HCT116 (cell line): ENCODE data around the gene TMEM120A.
A peak's percentile ranks its signal among the peaks of the same experiment; 100 is the strongest.
"Not testable (repeated sequence)": the region's sequence is repeated elsewhere in the genome, so short reads cannot be mapped to it uniquely, and the experiment has no call there.

Source experiments
- CEBPB ChIP-seq: IDR thresholded peaks from 2 replicates; pipeline ENCODE4 v1.6.1; 2012; ENCODE audit warnings: low read depth
- EZH2 ChIP-seq: fragments of 200-600 bp; sonication (generic); IDR thresholded peaks from 2 replicates; pipeline ENCODE4 v1.6.1; 2017; ENCODE audit warnings: antibody characterized with exemption, mixed run types
- JUND ChIP-seq: IDR thresholded peaks from 2 replicates; pipeline ENCODE4 v1.6.1; 2012
- MAX ChIP-seq: IDR thresholded peaks from 2 replicates; pipeline ENCODE4 v1.6.1; 2012
- POLR2A ChIP-seq: IDR thresholded peaks from 2 replicates; pipeline ENCODE4 v1.7.0; 2011; ENCODE audit warnings: borderline replicate concordance; ENCODE audit not compliant: insufficient read depth, insufficient read length; ENCODE audit errors: extremely low read depth
- POLR2AphosphoS5 ChIP-seq: IDR thresholded peaks from 2 replicates; pipeline ENCODE4 v1.6.1; 2011; ENCODE audit warnings: mild to moderate bottlenecking, low read depth, low read length, moderate library complexity
- SRF ChIP-seq: IDR thresholded peaks from 2 replicates; pipeline ENCODE4 v1.6.1; 2012; ENCODE audit warnings: low read depth
- YY1 ChIP-seq: IDR thresholded peaks from 2 replicates; pipeline ENCODE4 v1.6.1; 2011; ENCODE audit warnings: low read length, low read depth, moderate library complexity, mild to moderate bottlenecking; ENCODE audit not compliant: insufficient replicate concordance; ENCODE audit errors: extremely low read depth
- TF ChIP-seq, protein P1 (sequence below), 3 experiments: fragments of 200-600 bp in 1 of 3; sonication (generic) in 1 of 3; IDR thresholded peaks in 2 of 3; conservative IDR thresholded peaks in 1 of 3; 2 replicates each; pipeline ENCODE4 v1.5.1; 2012 to 2017; ENCODE audit warnings: low read depth in 2 of 3, low read length in 2 of 3, antibody characterized with exemption in 1 of 3, borderline replicate concordance in 1 of 3, control low read depth in 1 of 3, mild to moderate bottlenecking in 1 of 3, mixed read lengths in 1 of 3, mixed run types in 1 of 3, moderate library complexity in 1 of 3; ENCODE audit not compliant: insufficient read depth in 1 of 3

DNA sequence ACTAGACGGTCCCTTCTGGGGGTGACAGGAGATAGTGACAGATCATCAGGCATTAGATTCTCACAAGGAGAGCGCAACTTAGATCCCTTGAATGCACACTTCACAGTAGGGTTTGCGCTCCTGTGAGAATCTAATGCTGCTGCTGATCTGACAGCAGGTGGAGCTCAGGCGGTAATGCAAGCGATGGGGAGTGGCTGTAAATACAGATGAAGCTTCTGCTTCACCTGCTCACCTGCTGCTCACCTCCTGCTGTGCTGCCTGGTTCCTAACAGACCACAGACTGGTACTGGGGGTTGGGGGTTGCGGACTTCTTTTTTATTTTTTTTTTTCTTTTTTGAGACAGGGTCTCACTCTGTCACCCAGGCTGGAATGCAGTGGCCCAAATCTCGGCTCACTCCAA lies 35.3 kb upstream of the TMEM120A start:
- not testable (repeated sequence) for TF ChIP-seq SRF, YY1, MAX, CEBPB, POLR2A, EZH2, POLR2AphosphoS5, JUND
- TF ChIP-seq, protein P1, sequence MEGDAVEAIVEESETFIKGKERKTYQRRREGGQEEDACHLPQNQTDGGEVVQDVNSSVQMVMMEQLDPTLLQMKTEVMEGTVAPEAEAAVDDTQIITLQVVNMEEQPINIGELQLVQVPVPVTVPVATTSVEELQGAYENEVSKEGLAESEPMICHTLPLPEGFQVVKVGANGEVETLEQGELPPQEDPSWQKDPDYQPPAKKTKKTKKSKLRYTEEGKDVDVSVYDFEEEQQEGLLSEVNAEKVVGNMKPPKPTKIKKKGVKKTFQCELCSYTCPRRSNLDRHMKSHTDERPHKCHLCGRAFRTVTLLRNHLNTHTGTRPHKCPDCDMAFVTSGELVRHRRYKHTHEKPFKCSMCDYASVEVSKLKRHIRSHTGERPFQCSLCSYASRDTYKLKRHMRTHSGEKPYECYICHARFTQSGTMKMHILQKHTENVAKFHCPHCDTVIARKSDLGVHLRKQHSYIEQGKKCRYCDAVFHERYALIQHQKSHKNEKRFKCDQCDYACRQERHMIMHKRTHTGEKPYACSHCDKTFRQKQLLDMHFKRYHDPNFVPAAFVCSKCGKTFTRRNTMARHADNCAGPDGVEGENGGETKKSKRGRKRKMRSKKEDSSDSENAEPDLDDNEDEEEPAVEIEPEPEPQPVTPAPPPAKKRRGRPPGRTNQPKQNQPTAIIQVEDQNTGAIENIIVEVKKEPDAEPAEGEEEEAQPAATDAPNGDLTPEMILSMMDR (IDR thresholded peaks at IDR 0.05 in 2 of 3, conservative IDR thresholded peaks at IDR 0.05 in 1 of 3; ENCODE audit: borderline replicate concordance in 1 of 3, insufficient read depth in 1 of 3, low read depth in 2 of 3, low read length in 2 of 3) = peak; percentile 9 to 20 (median 10); a peak in 1 of 6 replicates
